Measurements from ENCODE around the gene ASTN2. TPM values are rescaled to one million over a fixed set of nuclear protein-coding genes. Genes with fewer than 3 reads are reported as not detected.

The ASTN2 gene
- total and polyA plus RNA-seq, 2 experiments from 2014 or later, result 7.0 to 24.6 TPM

GRCh38 chr9:116713271-116713670, 701.6 kb downstream of the ASTN2 start:
- Mint-ChIP-seq H3K9me3 (no peaks in the 10 kb centered on the region), H3K4me1 (peaks cover 16% of the 10 kb centered on the region), H3K27me3 (ENCODE audit: insufficient read depth, low read depth, poor library complexity) (no peaks in the 10 kb centered on the region), H3K27ac (no peak overlapping the region), H3K36me3 (ENCODE audit: low read depth) (no peaks in the 10 kb centered on the region), H3K4me3 (no peak overlapping the region)
- no peaks in the 10 kb centered on the region for H3K36me3 ChIP-seq (ENCODE audit: insufficient read depth)
- no peak for ATAC-seq
- no peaks in the 10 kb centered on the region for H3K27me3 ChIP-seq (ENCODE audit: insufficient read depth)
- no peaks in the 10 kb centered on the region for H3K9me2 ChIP-seq (ENCODE audit: insufficient read depth)
- H3K4me3 ChIP-seq, result no peak overlapping the region
- no peak overlapping the region for H2AFZ ChIP-seq
- H3K4me2 ChIP-seq, result no peak overlapping the region
- no peaks in the 10 kb centered on the region for H3K79me2 ChIP-seq (replicated peaks; ENCODE audit: insufficient read depth)
- H3F3A ChIP-seq (replicated peaks; ENCODE audit: low read depth), result no peaks in the 10 kb centered on the region
- 0 out of 2 replicates have a peak, but pooled peaks cover 8% of the 10 kb centered on the region for H4K20me1 ChIP-seq (replicated peaks; ENCODE audit: insufficient read depth)
- H3K4me1 ChIP-seq (ENCODE audit: insufficient read depth), result peaks cover 10% of the 10 kb centered on the region
- no peak for DNase-seq (ENCODE audit: low spot score)
- TF ChIP-seq JUNB (IDR thresholded peaks at IDR 0.05; ENCODE audit: unreplicated experiment), result no peak
- no peak for TF ChIP-seq NANOG (IDR thresholded peaks at IDR 0.05; ENCODE audit: borderline replicate concordance)
- no peak for TF ChIP-seq ZNF331 (CRISPR knock-in tag; IDR thresholded peaks at IDR 0.05; ENCODE audit: low read depth)
- TF ChIP-seq CTCF (conservative IDR thresholded peaks at IDR 0.05; ENCODE audit: low read depth in 2 of 2), result no peak
- no peak for TF ChIP-seq STAT1 (IDR thresholded peaks at IDR 0.05; ENCODE audit: unreplicated experiment)
- TF ChIP-seq ZNF462 (CRISPR knock-in tag; IDR thresholded peaks at IDR 0.05), result no peak
- no peak for TF ChIP-seq CREB1 (CRISPR knock-in tag; IDR thresholded peaks at IDR 0.05; ENCODE audit: low read depth)
- no peak for TF ChIP-seq ETS1 (IDR thresholded peaks at IDR 0.05)
- no peak for TF ChIP-seq EZH2 (IDR thresholded peaks at IDR 0.05; ENCODE audit: low read depth, unreplicated experiment)
- no peak for TF ChIP-seq POLR2AphosphoS5 (IDR thresholded peaks at IDR 0.05; ENCODE audit: low read depth)
- TF ChIP-seq EZH2phosphoT487 (IDR thresholded peaks at IDR 0.05; ENCODE audit: unreplicated experiment), result no peak
- TF ChIP-seq REST (IDR thresholded peaks at IDR 0.05; ENCODE audit: unreplicated experiment), result no peak
- TF ChIP-seq ZNF114 (CRISPR knock-in tag; IDR thresholded peaks at IDR 0.05), result no peak
- H3K27ac ChIP-seq (ENCODE audit: low read depth), result no peak overlapping the region

Measured in GM23338 (cell line).